BE2C (cell line): ENCODE measurements around the gene ATP9B.

Experiments used
- DNase-seq: peaks from one replicate; pipeline ENCODE4 v3.0.0-alpha.2; 2020
- H3K27me3 ChIP-seq: fragments of 250-450 bp; sonication (Bioruptor Pico); 2 replicates; pipeline ENCODE4 v1.5.1; 2020; ENCODE audit warnings: mild to moderate bottlenecking
- H3K36me3 ChIP-seq: fragments of 250-450 bp; sonication (Bioruptor Pico); 2 replicates; pipeline ENCODE4 v1.5.1; 2020; ENCODE audit warnings: mild to moderate bottlenecking
- H3K4me1 ChIP-seq: fragments of 250-450 bp; sonication (Bioruptor Pico); 2 replicates; pipeline ENCODE4 v1.5.1; 2020
- H3K4me3 ChIP-seq: 2 replicates; pipeline ENCODE4 v1.5.1; 2011; ENCODE audit warnings: low read depth, low read length
- H3K9me3 ChIP-seq: fragments of 250-450 bp; sonication (Bioruptor Pico); 2 replicates; pipeline ENCODE4 v1.5.1; 2020
- CTCF ChIP-seq: IDR thresholded peaks from 2 replicates; pipeline ENCODE4 v1.5.1; 2012; ENCODE audit warnings: mild to moderate bottlenecking, low read depth, low read length

The ATP9B gene

GRCh38 chr18:79348066-79348465, 278.9 kb downstream of the ATP9B start:
- H3K9me3 ChIP-seq = no peaks in the 10 kb centered on the region
- no peaks in the 10 kb centered on the region; the same call in 1 of the 2 replicates for H3K36me3 ChIP-seq
- no peak for TF ChIP-seq CTCF
- no peaks in the 10 kb centered on the region for H3K27me3 ChIP-seq
- DNase-seq = no peak
- no peak overlapping the region for H3K4me3 ChIP-seq
- no peaks in the 10 kb centered on the region for H3K4me1 ChIP-seq

- Histone ChIP-seq H3K27me3 (no peaks in the 10 kb centered on the region), H3K9me3 (no peaks in the 10 kb centered on the region), H3K36me3 (no peaks in the 10 kb centered on the region), H3K4me1 (no peaks in the 10 kb centered on the region), H3K4me3 (no peak overlapping the region)
- TF ChIP-seq CTCF = no peak
- no peak for DNase-seq
These were observed 283.2 kb downstream of the ATP9B start for GRCh38 chr18:79352432-79352831.

GRCh38 chr18:79353267-79353666, 284.1 kb downstream of the ATP9B start:
- TF ChIP-seq CTCF = peak; percentile 22; the same call in 1 of the 2 replicates
- DNase-seq = no peak

GRCh38 chr18:79354350-79354749, 285.2 kb downstream of the ATP9B start:
- no peaks in the 10 kb centered on the region for H3K4me1 ChIP-seq
- DNase-seq = no peak
- H3K4me3 ChIP-seq = no peak overlapping the region
- no peaks in the 10 kb centered on the region for H3K9me3 ChIP-seq
- H3K27me3 ChIP-seq = no peaks in the 10 kb centered on the region
- TF ChIP-seq CTCF = no peak
- no peaks in the 10 kb centered on the region for H3K36me3 ChIP-seq

More at GRCh38 chr18:79353267-79353666, 284.1 kb downstream of the ATP9B start:
- Histone ChIP-seq H3K4me3 (no peak overlapping the region), H3K4me1 (no peaks in the 10 kb centered on the region), H3K9me3 (no peaks in the 10 kb centered on the region), H3K36me3 (no peaks in the 10 kb centered on the region), H3K27me3 (no peaks in the 10 kb centered on the region)

GRCh38 chr18:79355433-79356335, 286.5 kb downstream of the ATP9B start:
- TF ChIP-seq CTCF = no peak

GRCh38 chr18:79356435-79356834, 287.2 kb downstream of the ATP9B start:
- Histone ChIP-seq H3K27me3 (no peaks in the 10 kb centered on the region), H3K4me1 (no peaks in the 10 kb centered on the region), H3K9me3 (no peaks in the 10 kb centered on the region), H3K4me3 (no peak overlapping the region), H3K36me3 (no peaks in the 10 kb centered on the region)
- TF ChIP-seq CTCF = no peak
- DNase-seq = no peak

More at GRCh38 chr18:79355433-79356335, 286.5 kb downstream of the ATP9B start:
- H3K36me3 ChIP-seq = no peaks in the 10 kb centered on the region
- H3K27me3 ChIP-seq = no peaks in the 10 kb centered on the region
- H3K4me3 ChIP-seq = no peak overlapping the region
- no peaks in the 10 kb centered on the region for H3K9me3 ChIP-seq
- DNase-seq = no peak
- no peaks in the 10 kb centered on the region for H3K4me1 ChIP-seq
